Cardiac muscle cell (in vitro differentiated cells and primary cell): ENCODE data around the gene TNIK. TPM values are rescaled to one million over a fixed set of nuclear protein-coding genes. Genes with fewer than 3 reads are reported as not detected.

Experiments used
- DNase-seq, 2 donors: peaks; one replicate each; pipeline versions ENCODE4 v3.0.0 to v3.0.0-alpha.2; 2010 to 2017; ENCODE audit warnings: low read depth in 1 of 2, low spot score in 1 of 2
- H3K27ac ChIP-seq: fragments of 200-600 bp; sonication (generic); 2 replicates; pipeline ENCODE4 v1.5.1; 2016
- H3K27me3 ChIP-seq: fragments of 200-600 bp; sonication (generic); 2 replicates; pipeline ENCODE4 v1.6.0; 2016; ENCODE audit warnings: control low read depth
- H3K36me3 ChIP-seq: fragments of 200-600 bp; sonication (generic); 2 replicates; pipeline ENCODE4 v1.5.1; 2016; ENCODE audit warnings: control low read depth
- H3K4me1 ChIP-seq: fragments of 200-600 bp; sonication (generic); 2 replicates; pipeline ENCODE4 v1.8.1; 2017; ENCODE audit warnings: low read depth, mild to moderate bottlenecking, mixed run types
- H3K4me3 ChIP-seq: fragments of 200-600 bp; sonication (generic); 2 replicates; pipeline ENCODE4 v1.5.1; 2016; ENCODE audit warnings: mild to moderate bottlenecking
- H3K9me3 ChIP-seq: fragments of 200-600 bp; sonication (generic); 2 replicates; pipeline ENCODE4 v1.5.1; 2017; ENCODE audit warnings: low read depth, mild to moderate bottlenecking, control low read depth
- polyA plus RNA-seq: library from polyadenylated mRNA; unstranded; fragments of >200 nt; fragmentation: Nextera tagmentation; extraction: Ambion mirVana; gene quantifications from 2 replicates; pipeline ENCODE4 v1.2.1, GENCODE V29; 2016
- total RNA-seq: library from RNA; depleted of rRNA; stranded (reverse); fragments of >200 nt; gene quantifications from 2 replicates; pipeline ENCODE4 v1.2.3, GENCODE V29; 2016
- TF ChIP-seq, protein P1 (sequence below): IDR thresholded peaks from 2 replicates; pipeline ENCODE4 v1.5.1; 2012; ENCODE audit warnings: low read depth, mild to moderate bottlenecking, low read length

TNIK gene
- total and polyA plus RNA-seq, 2 experiments from 2014 or later = 32.8 to 55.1 TPM

DNA sequence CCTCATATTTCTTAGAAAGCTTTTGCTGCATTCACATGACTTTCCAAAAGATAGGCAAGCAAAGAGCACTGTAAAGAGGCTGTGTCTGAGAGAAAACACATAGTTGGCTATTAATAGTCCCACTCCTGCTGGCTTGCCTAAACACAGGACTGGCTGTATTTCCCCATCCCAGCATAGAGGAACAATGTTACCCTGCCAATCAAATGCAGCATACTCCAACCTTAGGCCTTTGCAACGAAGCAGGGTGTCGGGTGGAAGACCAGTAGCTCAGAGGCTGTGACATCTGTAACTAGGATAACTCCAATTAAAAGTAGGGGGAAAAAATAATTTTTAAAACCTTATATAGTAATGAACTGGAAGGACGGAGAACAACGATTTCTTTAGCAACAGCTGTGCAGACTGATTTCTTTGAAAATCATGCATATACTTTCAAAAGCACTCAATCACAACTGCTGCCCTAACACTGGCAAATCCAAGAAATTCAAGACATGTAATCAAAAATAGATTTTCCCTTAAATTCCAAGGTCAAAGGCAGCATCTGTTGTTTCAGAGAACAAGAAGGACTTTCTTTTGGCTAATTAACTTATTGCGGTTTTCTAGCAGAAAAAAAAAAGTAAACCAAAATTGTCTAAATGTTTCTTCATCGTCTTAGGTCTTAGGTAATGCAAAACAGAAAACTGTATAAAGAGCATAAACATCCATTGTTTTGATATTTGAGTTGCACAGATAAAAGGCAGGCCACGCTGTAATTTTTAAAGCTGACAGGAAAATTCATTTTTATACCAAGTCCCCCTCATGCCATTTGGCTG lies 139.3 kb downstream of the TNIK start:
- H3K27me3 ChIP-seq = no peaks in the 10 kb centered on the region
- TF ChIP-seq, protein P1, sequence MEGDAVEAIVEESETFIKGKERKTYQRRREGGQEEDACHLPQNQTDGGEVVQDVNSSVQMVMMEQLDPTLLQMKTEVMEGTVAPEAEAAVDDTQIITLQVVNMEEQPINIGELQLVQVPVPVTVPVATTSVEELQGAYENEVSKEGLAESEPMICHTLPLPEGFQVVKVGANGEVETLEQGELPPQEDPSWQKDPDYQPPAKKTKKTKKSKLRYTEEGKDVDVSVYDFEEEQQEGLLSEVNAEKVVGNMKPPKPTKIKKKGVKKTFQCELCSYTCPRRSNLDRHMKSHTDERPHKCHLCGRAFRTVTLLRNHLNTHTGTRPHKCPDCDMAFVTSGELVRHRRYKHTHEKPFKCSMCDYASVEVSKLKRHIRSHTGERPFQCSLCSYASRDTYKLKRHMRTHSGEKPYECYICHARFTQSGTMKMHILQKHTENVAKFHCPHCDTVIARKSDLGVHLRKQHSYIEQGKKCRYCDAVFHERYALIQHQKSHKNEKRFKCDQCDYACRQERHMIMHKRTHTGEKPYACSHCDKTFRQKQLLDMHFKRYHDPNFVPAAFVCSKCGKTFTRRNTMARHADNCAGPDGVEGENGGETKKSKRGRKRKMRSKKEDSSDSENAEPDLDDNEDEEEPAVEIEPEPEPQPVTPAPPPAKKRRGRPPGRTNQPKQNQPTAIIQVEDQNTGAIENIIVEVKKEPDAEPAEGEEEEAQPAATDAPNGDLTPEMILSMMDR = no peak
- no peak overlapping the region for H3K4me3 ChIP-seq
- H3K4me1 ChIP-seq = peaks cover 30% of the 10 kb centered on the region
- H3K27ac ChIP-seq = peak overlapping the region; percentile 84
- no peaks in the 10 kb centered on the region for H3K36me3 ChIP-seq
- DNase-seq = peak; percentile 68 to 87
- H3K9me3 ChIP-seq = no peaks in the 10 kb centered on the region

DNA sequence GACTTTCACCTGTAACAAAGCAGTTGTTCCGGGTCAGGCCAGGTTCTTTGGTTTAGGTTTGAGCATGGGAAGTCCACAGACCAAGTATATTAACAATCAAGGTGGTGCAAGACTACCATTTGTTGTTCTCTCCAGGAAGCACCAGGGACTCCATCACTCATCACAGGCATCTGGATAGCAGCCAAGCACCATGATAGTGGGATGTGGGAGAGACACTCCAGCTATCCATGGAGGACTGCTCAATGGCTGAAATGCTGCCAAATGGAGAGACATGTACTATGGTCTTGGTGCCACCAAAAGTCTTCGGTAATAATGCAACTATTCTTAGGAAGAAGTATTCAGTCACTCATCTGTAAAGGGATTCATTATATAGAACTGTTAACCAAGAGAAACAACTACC lies 143.0 kb downstream of the TNIK start:
- Histone ChIP-seq H3K36me3 (no peaks in the 10 kb centered on the region), H3K9me3 (no peaks in the 10 kb centered on the region), H3K4me3 (no peak overlapping the region), H3K27me3 (no peaks in the 10 kb centered on the region), H3K27ac (no peak overlapping the region), H3K4me1 (peaks cover 45% of the 10 kb centered on the region)
- TF ChIP-seq, protein P1 = no peak
- peak in 1 of 2 donors; percentile 61 for DNase-seq

DNA sequence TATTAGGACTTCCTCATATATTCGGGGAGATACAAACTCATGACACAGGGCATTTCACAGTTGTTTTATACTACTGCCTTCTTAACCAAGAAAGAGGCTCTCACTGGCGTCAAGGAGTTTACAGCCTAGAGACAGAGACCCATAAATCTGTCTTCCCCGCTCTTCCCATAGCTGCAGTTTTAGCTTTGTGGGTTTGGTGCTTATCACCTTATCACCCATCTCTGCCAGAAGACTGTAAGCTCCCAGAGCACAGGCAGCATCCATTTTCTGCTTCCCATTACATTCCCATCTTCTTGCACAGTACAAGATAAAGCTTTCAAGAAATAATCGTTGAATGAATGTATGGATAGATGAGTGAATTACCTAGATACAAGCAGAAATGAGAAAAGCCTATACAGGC lies 144.3 kb downstream of the TNIK start:
- no peak for DNase-seq
- H3K27me3 ChIP-seq = no peaks in the 10 kb centered on the region
- H3K27ac ChIP-seq = no peak overlapping the region
- TF ChIP-seq, protein P1 = no peak
- H3K4me1 ChIP-seq = peaks cover 35% of the 10 kb centered on the region
- H3K36me3 ChIP-seq = no peaks in the 10 kb centered on the region
- no peak overlapping the region for H3K4me3 ChIP-seq
- no peaks in the 10 kb centered on the region for H3K9me3 ChIP-seq

DNA sequence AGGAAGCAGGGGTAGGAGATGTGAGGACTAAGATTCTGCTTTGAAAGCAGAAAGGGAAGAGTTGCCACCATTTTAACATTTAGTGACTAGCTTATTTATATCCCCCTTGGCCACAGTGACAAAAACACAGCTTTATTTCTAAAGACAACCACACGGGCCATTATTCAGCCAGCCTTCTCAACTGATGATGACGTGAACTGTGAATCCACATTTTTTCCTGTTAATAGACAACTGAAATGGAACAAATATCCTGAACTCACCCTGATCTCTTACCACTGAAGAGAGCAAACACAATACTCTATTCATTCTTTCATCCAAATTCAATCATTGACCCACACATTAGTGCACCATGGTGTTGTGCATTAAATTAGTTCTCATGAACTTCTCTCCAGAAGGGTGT lies 145.1 kb downstream of the TNIK start:
- Histone ChIP-seq H3K36me3 (no peaks in the 10 kb centered on the region), H3K27me3 (no peaks in the 10 kb centered on the region), H3K27ac (no peak overlapping the region), H3K4me3 (no peak overlapping the region), H3K9me3 (no peaks in the 10 kb centered on the region), H3K4me1 (peaks cover 29% of the 10 kb centered on the region)
- TF ChIP-seq, protein P1 = no peak
- DNase-seq = no peak

DNA sequence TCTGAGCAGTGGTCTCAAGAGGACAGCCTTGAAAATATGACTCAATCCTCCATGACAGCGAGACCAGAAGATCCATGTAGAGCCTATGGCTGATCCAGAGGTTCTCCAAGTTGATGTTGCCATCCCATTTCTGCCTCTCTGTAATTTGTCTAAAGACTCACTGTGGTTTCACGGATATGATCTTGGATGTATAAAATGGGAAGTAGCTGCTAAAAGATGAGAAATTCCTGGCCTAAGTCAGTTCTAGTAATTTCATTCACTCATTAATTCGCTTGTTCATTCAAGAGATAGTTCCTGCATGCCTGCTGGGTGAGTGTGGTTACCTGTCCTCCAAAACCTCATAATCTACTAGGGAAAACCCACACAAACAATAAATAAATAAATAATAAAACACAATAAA lies 145.9 kb downstream of the TNIK start:
- H3K27me3 ChIP-seq = no peaks in the 10 kb centered on the region
- H3K9me3 ChIP-seq = no peaks in the 10 kb centered on the region
- no peak for DNase-seq
- no peak overlapping the region for H3K4me3 ChIP-seq
- TF ChIP-seq, protein P1 = no peak
- peaks cover 25% of the 10 kb centered on the region for H3K4me1 ChIP-seq
- no peaks in the 10 kb centered on the region for H3K36me3 ChIP-seq
- peak overlapping the region; percentile 21 for H3K27ac ChIP-seq
